Measurements from ENCODE around the gene PIEZO2.

PIEZO2 gene

GRCh38 chr18:10953672-10954071 lies 195.7 kb downstream of the PIEZO2 start:
- TF ChIP-seq, protein P1, sequence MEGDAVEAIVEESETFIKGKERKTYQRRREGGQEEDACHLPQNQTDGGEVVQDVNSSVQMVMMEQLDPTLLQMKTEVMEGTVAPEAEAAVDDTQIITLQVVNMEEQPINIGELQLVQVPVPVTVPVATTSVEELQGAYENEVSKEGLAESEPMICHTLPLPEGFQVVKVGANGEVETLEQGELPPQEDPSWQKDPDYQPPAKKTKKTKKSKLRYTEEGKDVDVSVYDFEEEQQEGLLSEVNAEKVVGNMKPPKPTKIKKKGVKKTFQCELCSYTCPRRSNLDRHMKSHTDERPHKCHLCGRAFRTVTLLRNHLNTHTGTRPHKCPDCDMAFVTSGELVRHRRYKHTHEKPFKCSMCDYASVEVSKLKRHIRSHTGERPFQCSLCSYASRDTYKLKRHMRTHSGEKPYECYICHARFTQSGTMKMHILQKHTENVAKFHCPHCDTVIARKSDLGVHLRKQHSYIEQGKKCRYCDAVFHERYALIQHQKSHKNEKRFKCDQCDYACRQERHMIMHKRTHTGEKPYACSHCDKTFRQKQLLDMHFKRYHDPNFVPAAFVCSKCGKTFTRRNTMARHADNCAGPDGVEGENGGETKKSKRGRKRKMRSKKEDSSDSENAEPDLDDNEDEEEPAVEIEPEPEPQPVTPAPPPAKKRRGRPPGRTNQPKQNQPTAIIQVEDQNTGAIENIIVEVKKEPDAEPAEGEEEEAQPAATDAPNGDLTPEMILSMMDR (IDR thresholded peaks at IDR 0.05; ENCODE audit: insufficient read depth, low read length, poor library complexity, severe bottlenecking): peak; percentile 8
- DNase-seq (ENCODE audit: extremely low read depth, insufficient read length): peak; percentile 79
- H3K4me3 ChIP-seq (replicated peaks; ENCODE audit: low read depth, low read length): peak overlapping the region; percentile 39
- no peaks in the 10 kb centered on the region for H3K27me3 ChIP-seq (replicated peaks; ENCODE audit: control insufficient read depth, insufficient read depth, low read length)
- no peaks in the 10 kb centered on the region for H3K36me3 ChIP-seq (ENCODE audit: control insufficient read depth, insufficient read depth, low read length)

- TF ChIP-seq, protein P1 (IDR thresholded peaks at IDR 0.05; ENCODE audit: insufficient read depth, low read length, poor library complexity, severe bottlenecking): no peak
- Histone ChIP-seq H3K36me3 (ENCODE audit: control insufficient read depth, insufficient read depth, low read length) (no peaks in the 10 kb centered on the region), H3K4me3 (replicated peaks; ENCODE audit: low read depth, low read length) (peak overlapping the region; percentile 31; the same call in 1 of the 2 replicates), H3K27me3 (replicated peaks; ENCODE audit: control insufficient read depth, insufficient read depth, low read length) (no peaks in the 10 kb centered on the region)
- peak; percentile 78 for DNase-seq (ENCODE audit: extremely low read depth, insufficient read length)
Measured at GRCh38 chr18:10951631-10952544, 197.5 kb downstream of the PIEZO2 start.

GRCh38 chr18:10950876-10951630 lies 198.3 kb downstream of the PIEZO2 start:
- H3K4me3 ChIP-seq (replicated peaks; ENCODE audit: low read depth, low read length): peak overlapping the region; percentile 43
- TF ChIP-seq, protein P1 (IDR thresholded peaks at IDR 0.05; ENCODE audit: insufficient read depth, low read length, poor library complexity, severe bottlenecking): no peak
- H3K36me3 ChIP-seq (ENCODE audit: control insufficient read depth, insufficient read depth, low read length): peaks cover 2% of the 10 kb centered on the region; the same call in 1 of the 2 replicates
- no peak for DNase-seq (ENCODE audit: extremely low read depth, insufficient read length)
- no peaks in the 10 kb centered on the region for H3K27me3 ChIP-seq (replicated peaks; ENCODE audit: control insufficient read depth, insufficient read depth, low read length)

DNA sequence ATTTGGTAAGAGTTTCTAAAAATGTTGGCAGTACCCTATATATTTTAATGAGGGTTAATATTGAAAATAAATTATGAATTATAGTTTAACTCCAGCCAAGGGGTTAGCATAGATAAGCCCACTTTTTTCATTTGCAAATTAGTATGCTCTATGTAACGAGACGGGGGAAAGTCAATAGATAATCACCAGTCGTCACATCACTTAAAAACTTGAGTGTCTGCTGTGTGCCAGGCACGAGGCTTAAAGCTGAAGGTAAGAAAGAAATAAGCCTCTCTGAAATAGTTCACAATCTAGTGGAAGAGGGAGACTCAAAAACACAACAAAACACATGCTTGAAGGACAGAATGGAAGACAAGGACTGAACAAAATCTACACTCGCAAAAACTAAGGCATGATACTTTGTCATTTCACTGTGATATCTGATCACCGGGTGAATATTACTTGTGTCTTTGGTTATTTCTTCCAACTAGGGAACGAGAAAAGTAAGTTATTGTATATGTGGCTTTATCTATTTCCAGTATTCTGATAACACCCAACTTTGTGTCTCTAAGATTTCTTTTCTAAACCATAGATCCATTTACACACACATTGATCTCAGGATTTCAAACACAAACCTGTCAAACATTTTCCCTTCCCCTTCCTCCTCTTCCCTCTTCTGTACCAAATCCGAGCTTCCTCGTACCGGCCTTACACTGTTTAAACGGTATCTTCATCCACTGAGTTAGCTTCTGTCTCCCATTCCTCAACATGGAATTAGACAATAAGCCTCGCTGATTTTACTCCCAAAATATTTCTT lies 199.1 kb downstream of the PIEZO2 start:
- Histone ChIP-seq H3K4me3 (replicated peaks; ENCODE audit: low read depth, low read length) (peak overlapping the region; percentile 43), H3K36me3 (ENCODE audit: control insufficient read depth, insufficient read depth, low read length) (peaks cover 2% of the 10 kb centered on the region; the same call in 1 of the 2 replicates), H3K27me3 (replicated peaks; ENCODE audit: control insufficient read depth, insufficient read depth, low read length) (no peaks in the 10 kb centered on the region)
- DNase-seq (ENCODE audit: extremely low read depth, insufficient read length): no peak
- TF ChIP-seq, protein P1 (IDR thresholded peaks at IDR 0.05; ENCODE audit: insufficient read depth, low read length, poor library complexity, severe bottlenecking): no peak

DNA sequence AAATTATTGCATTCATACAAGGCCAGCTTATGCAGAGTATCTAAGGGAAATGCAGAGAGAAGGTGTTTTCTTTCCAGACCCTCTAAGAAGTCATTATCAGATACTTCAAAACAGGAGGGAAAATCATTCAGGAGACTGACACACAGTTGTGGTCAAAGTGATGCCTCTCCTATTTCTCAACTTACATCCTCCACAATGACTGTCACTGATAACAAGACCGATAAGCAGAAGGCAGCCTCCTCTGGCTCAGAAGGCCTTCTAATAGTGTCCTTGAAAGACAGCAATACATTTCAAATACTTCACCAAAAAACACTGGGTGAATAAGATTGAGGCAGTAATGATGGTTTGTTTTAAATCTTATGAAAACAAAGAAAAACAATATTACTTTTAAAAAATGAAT lies 199.7 kb downstream of the PIEZO2 start:
- no peaks in the 10 kb centered on the region for H3K27me3 ChIP-seq (replicated peaks; ENCODE audit: control insufficient read depth, insufficient read depth, low read length)
- no peak for DNase-seq (ENCODE audit: extremely low read depth, insufficient read length)
- TF ChIP-seq, protein P1 (IDR thresholded peaks at IDR 0.05; ENCODE audit: insufficient read depth, low read length, poor library complexity, severe bottlenecking): no peak
- peak overlapping the region; percentile 43 for H3K4me3 ChIP-seq (replicated peaks; ENCODE audit: low read depth, low read length)
- H3K36me3 ChIP-seq (ENCODE audit: control insufficient read depth, insufficient read depth, low read length): peaks cover 2% of the 10 kb centered on the region; the same call in 1 of the 2 replicates

Data from GM06990 (cell line).